Neural cell (in vitro differentiated cells): ENCODE measurements around the gene MCAT. TPM values are rescaled to one million over a fixed set of nuclear protein-coding genes. Genes with fewer than 3 reads are reported as not detected.

Experiments used
- H2AFZ ChIP-seq: fragments of 200-600, 300-800 bp; sonication (generic), shearing (Covaris generic); 2 replicates; pipeline ENCODE4 v1.6.0; 2014; ENCODE audit warnings: low read depth, mild to moderate bottlenecking, antibody characterized with exemption, low read length, moderate library complexity
- H3F3A ChIP-seq: fragments of 200-600 bp; shearing (Covaris generic); 2 replicates; pipeline ENCODE4 v1.6.1; 2016; ENCODE audit warnings: mild to moderate bottlenecking, moderate library complexity, mixed read lengths, antibody characterized with exemption, low read length; ENCODE audit not compliant: insufficient read depth, poor library complexity, severe bottlenecking
- H3K27ac ChIP-seq: fragments of 200-600, 300-800 bp; sonication (generic), shearing (Covaris generic); 2 replicates; pipeline ENCODE4 v1.5.1; 2014; ENCODE audit warnings: mild to moderate bottlenecking, low read length, moderate library complexity
- H3K27me3 ChIP-seq: fragments of 300-800, 200-600 bp; sonication (generic), shearing (Covaris generic); 2 replicates; pipeline ENCODE4 v1.6.0; 2014; ENCODE audit warnings: mild to moderate bottlenecking, low read depth, low read length, moderate library complexity; ENCODE audit not compliant: insufficient read depth
- H3K36me3 ChIP-seq: fragments of 300-800, 200-600 bp; sonication (generic), shearing (Covaris generic); 2 replicates; pipeline ENCODE4 v1.5.1; 2014; ENCODE audit warnings: mild to moderate bottlenecking, antibody characterized with exemption, low read length, moderate library complexity; ENCODE audit not compliant: insufficient read depth
- H3K4me2 ChIP-seq: fragments of 300-800, 200-600 bp; sonication (generic), shearing (Covaris generic); 2 replicates; pipeline ENCODE4 v1.6.0; 2014; ENCODE audit warnings: mild to moderate bottlenecking, low read length
- H3K4me3 ChIP-seq: fragments of 300-800, 200-600 bp; sonication (generic), shearing (Covaris generic); 2 replicates; pipeline ENCODE4 v1.5.1; 2014; ENCODE audit warnings: mild to moderate bottlenecking, low read length, moderate library complexity
- H3K79me2 ChIP-seq: fragments of 200-600 bp; shearing (Covaris generic); replicated peaks from 2 replicates; pipeline ENCODE4 v1.6.0; 2014; ENCODE audit warnings: mild to moderate bottlenecking, low read length, moderate library complexity; ENCODE audit not compliant: insufficient read depth
- H3K9ac ChIP-seq: fragments of 300-800, 200-600 bp; sonication (generic), shearing (Covaris generic); 2 replicates; pipeline ENCODE4 v1.6.1; 2016; ENCODE audit warnings: mild to moderate bottlenecking, low read length, mixed read lengths
- H3K9me2 ChIP-seq: fragments of 200-600 bp; shearing (Covaris generic); 2 replicates; pipeline ENCODE4 v1.6.1; 2016; ENCODE audit warnings: mild to moderate bottlenecking, low read length, mixed read lengths; ENCODE audit not compliant: insufficient read depth
- H3K9me3 ChIP-seq: fragments of 200-600, 300-800 bp; sonication (generic), shearing (Covaris generic); 2 replicates; pipeline ENCODE4 v1.6.1; 2016; ENCODE audit warnings: mild to moderate bottlenecking, mixed run types, low read length, moderate library complexity, mixed read lengths
- H4K20me1 ChIP-seq: fragments of 200-600 bp; shearing (Covaris generic); 2 replicates; pipeline ENCODE4 v1.6.1; 2016; ENCODE audit warnings: mild to moderate bottlenecking, mixed run types; ENCODE audit not compliant: insufficient read depth
- CTCF ChIP-seq: fragments of 450-650 bp; IDR thresholded peaks from 2 replicates; pipeline ENCODE4 v1.5.1; 2014; ENCODE audit warnings: antibody characterized with exemption, mild to moderate bottlenecking, moderate library complexity; ENCODE audit not compliant: poor library complexity, severe bottlenecking
- EP300 ChIP-seq: fragments of 450-650 bp; conservative IDR thresholded peaks from 2 replicates; pipeline ENCODE4 v1.6.1; 2014; ENCODE audit warnings: antibody characterized with exemption, mild to moderate bottlenecking, moderate library complexity; ENCODE audit not compliant: poor library complexity, severe bottlenecking
- MXI1 ChIP-seq: fragments of 450-650 bp; conservative IDR thresholded peaks from 2 replicates; pipeline ENCODE4 v1.6.1; 2014; ENCODE audit warnings: antibody characterized with exemption, mild to moderate bottlenecking; ENCODE audit not compliant: poor library complexity, severe bottlenecking
- POLR2AphosphoS5 ChIP-seq: IDR thresholded peaks from 2 replicates; pipeline ENCODE4 v1.6.1; 2012
- RAD21 ChIP-seq: fragments of 450-650 bp; conservative IDR thresholded peaks from 2 replicates; pipeline ENCODE4 v1.6.1; 2014; ENCODE audit warnings: antibody characterized with exemption, mild to moderate bottlenecking, moderate library complexity
- REST ChIP-seq: IDR thresholded peaks from 2 replicates; pipeline ENCODE4 v1.6.1; 2012; ENCODE audit warnings: borderline replicate concordance
- SMC3 ChIP-seq: fragments of 450-650 bp; conservative IDR thresholded peaks from 2 replicates; pipeline ENCODE4 v1.6.1; 2014; ENCODE audit warnings: antibody characterized with exemption, mild to moderate bottlenecking, moderate library complexity; ENCODE audit not compliant: poor library complexity
- TAF1 ChIP-seq: IDR thresholded peaks from 2 replicates; pipeline ENCODE4 v1.6.1; 2012; ENCODE audit warnings: low read depth
- polyA plus RNA-seq: library from polyadenylated mRNA; depleted of rRNA; stranded (reverse); fragments of >200 nt; gene quantifications from 2 replicates; pipeline ENCODE4 v1.2.3, GENCODE V29; 2014

MCAT gene
- polyA plus RNA-seq, 1 donor from 2014 or later = 46.8 TPM

- Histone ChIP-seq H3K27me3 (no peaks in the 10 kb centered on the region), H3K36me3 (no peaks in the 10 kb centered on the region), H3K9me2 (no peaks in the 10 kb centered on the region), H3K4me2 (no peak overlapping the region), H2AFZ (no peak overlapping the region), H3K27ac (no peak overlapping the region), H3F3A (no peaks in the 10 kb centered on the region), H4K20me1 (no peaks in the 10 kb centered on the region), H3K9me3 (no peaks in the 10 kb centered on the region), H3K79me2 (no peaks in the 10 kb centered on the region), H3K9ac (no peak overlapping the region), H3K4me3 (no peak overlapping the region)
- TF ChIP-seq CTCF = no peak
- TF ChIP-seq TAF1 = no peak
These were observed 51.1 kb downstream of the MCAT start for GRCh38 chr22:43092085-43092484.

GRCh38 chr22:43090130-43090789 lies 52.9 kb downstream of the MCAT start:
- Histone ChIP-seq H3K9me2 (no peaks in the 10 kb centered on the region), H3K4me2 (no peak overlapping the region), H4K20me1 (no peaks in the 10 kb centered on the region), H3K9me3 (no peaks in the 10 kb centered on the region), H3K27me3 (no peaks in the 10 kb centered on the region), H3F3A (no peaks in the 10 kb centered on the region), H2AFZ (no peak overlapping the region), H3K27ac (no peak overlapping the region), H3K4me3 (no peak overlapping the region), H3K9ac (no peak overlapping the region), H3K79me2 (no peaks in the 10 kb centered on the region), H3K36me3 (no peaks in the 10 kb centered on the region)
- TF ChIP-seq EP300 (no peak), RAD21 (peak; percentile 67), SMC3 (peak; percentile 53), CTCF (peak; percentile 63)

GRCh38 chr22:43088984-43089717 lies 54.0 kb downstream of the MCAT start, which contains the start of gene TTLL1:
Gene TTLL1, minus strand, starts transcription at chr22:43089391. Its CDS starts 13,805 bp downstream, at chr22:43075586.
- no peak for TF ChIP-seq EP300
- TF ChIP-seq TAF1 = no peak
- TF ChIP-seq MXI1 = peak; percentile 90
- TF ChIP-seq CTCF = peak; percentile 25
- peak; percentile 72 for TF ChIP-seq POLR2AphosphoS5
- TF ChIP-seq REST = no peak
- peak; percentile 39 for TF ChIP-seq RAD21
- TF ChIP-seq SMC3 = peak; percentile 55

More at GRCh38 chr22:43088984-43089717, 54.0 kb downstream of the MCAT start, which contains the start of gene TTLL1:
- Histone ChIP-seq H3K27ac (peak within 1 kb of the TSS; percentile 52), H3K9ac (peak within 1 kb of the TSS; percentile 67), H3K27me3 (no peaks in the 10 kb centered on the region), H3K4me2 (peak within 1 kb of the TSS; percentile 68), H3K9me2 (no peaks in the 10 kb centered on the region), H3K79me2 (no peaks in the 10 kb centered on the region), H4K20me1 (no peaks in the 10 kb centered on the region), H2AFZ (peak within 1 kb of the TSS; percentile 83), H3F3A (no peaks in the 10 kb centered on the region), H3K36me3 (no peaks in the 10 kb centered on the region), H3K9me3 (no peaks in the 10 kb centered on the region), H3K4me3 (peak within 1 kb of the TSS; percentile 84)
